ENCODE measurements around the gene PRDM13. TPM values are rescaled to one million over a fixed set of nuclear protein-coding genes. Genes with fewer than 3 reads are reported as not detected.

PRDM13 gene
- total and polyA plus RNA-seq, 4 donors, result not detected

- no peak overlapping the region for H3K4me3 ChIP-seq (ENCODE audit: low read depth in 1 of 3, low read length in 3 of 3)
- DNase-seq (ENCODE audit: low spot score), result no peak
- H3K9ac ChIP-seq (ENCODE audit: low read depth in 1 of 2, low read length in 2 of 2), result no peak overlapping the region
- WGBS, result 92% methylated on average over 2 of the region's 2 CpGs
- TF ChIP-seq MAX (IDR thresholded peaks at IDR 0.05) (no peak), RAD21 (IDR thresholded peaks at IDR 0.05) (no peak), EGR1 (IDR thresholded peaks at IDR 0.05; ENCODE audit: low read depth in 2 of 2) (no peak), GABPA (IDR thresholded peaks at IDR 0.05 in 1 of 2, conservative IDR thresholded peaks at IDR 0.05 in 1 of 2) (no peak), ZBTB33 (IDR thresholded peaks at IDR 0.05) (no peak), YY1 (IDR thresholded peaks at IDR 0.05) (no peak)
- H3K27ac ChIP-seq (ENCODE audit: low read depth in 1 of 2, low read length in 2 of 2), result no peak overlapping the region
- H3K36me3 ChIP-seq (ENCODE audit: control insufficient read depth in 4 of 4, insufficient read depth in 3 of 4, low read depth in 1 of 4, low read length in 3 of 4), result peaks cover 0 to 24% (median 18%) of the 10 kb centered on the region in 4 donors
- no peaks in the 10 kb centered on the region for H3K27me3 ChIP-seq (ENCODE audit: control insufficient read depth in 4 of 4, insufficient read depth in 4 of 4, low read length in 3 of 4)
- H3K9me3 ChIP-seq (ENCODE audit: control insufficient read depth in 4 of 4, low read length in 3 of 4), result no peaks in the 10 kb centered on the region
- peaks cover 0 to 2% (median 0%) of the 10 kb centered on the region in 4 donors for H3K4me1 ChIP-seq (ENCODE audit: control insufficient read depth in 4 of 4, insufficient read depth in 4 of 4, low read length in 3 of 4)
Observed at GRCh38 chr6:99559057-99559456, 47.6 kb upstream of the PRDM13 start.

GRCh38 chr6:99560668-99561067 lies 46.0 kb upstream of the PRDM13 start:
- Histone ChIP-seq H3K9ac (ENCODE audit: low read depth in 1 of 2, low read length in 2 of 2) (no peak overlapping the region), H3K4me3 (ENCODE audit: low read depth in 1 of 3, low read length in 3 of 3) (no peak overlapping the region)

More at GRCh38 chr6:99560668-99561067, 46.0 kb upstream of the PRDM13 start:
- no peak for TF ChIP-seq RAD21 (IDR thresholded peaks at IDR 0.05)
- TF ChIP-seq YY1 (IDR thresholded peaks at IDR 0.05), result no peak
- no peak for TF ChIP-seq REST (IDR thresholded peaks at IDR 0.05)
- 87% methylated on average over 4 of the region's 4 CpGs for WGBS
- H3K4me1 ChIP-seq (ENCODE audit: control insufficient read depth in 4 of 4, insufficient read depth in 4 of 4, low read length in 3 of 4), result peaks cover 0 to 3% (median 0%) of the 10 kb centered on the region in 4 donors
- peaks cover 0 to 21% (median 12%) of the 10 kb centered on the region in 4 donors for H3K36me3 ChIP-seq (ENCODE audit: control insufficient read depth in 4 of 4, insufficient read depth in 3 of 4, low read depth in 1 of 4, low read length in 3 of 4)
- H3K27ac ChIP-seq (ENCODE audit: low read depth in 1 of 2, low read length in 2 of 2), result no peak overlapping the region
- no peaks in the 10 kb centered on the region for H3K27me3 ChIP-seq (ENCODE audit: control insufficient read depth in 4 of 4, insufficient read depth in 4 of 4, low read length in 3 of 4)
- DNase-seq (ENCODE audit: low spot score), result no peak
- H3K9me3 ChIP-seq (ENCODE audit: control insufficient read depth in 4 of 4, low read length in 3 of 4), result no peaks in the 10 kb centered on the region

Measured in liver (tissue), 9 donors.